ENCODE results near the gene CPN1.

CPN1 gene

GRCh38 chr10:100043796-100044195 is 37.9 kb downstream of the CPN1 start:
- no peaks in the 10 kb centered on the region for H3K79me2 ChIP-seq (ENCODE audit: insufficient read depth, low read length)
- H3K9me2 ChIP-seq (replicated peaks; ENCODE audit: low read depth, low read length): no peaks in the 10 kb centered on the region
- no peaks in the 10 kb centered on the region for H4K20me1 ChIP-seq (ENCODE audit: insufficient read depth, low read length, poor library complexity, severe bottlenecking)
- no peak overlapping the region for H2AFZ ChIP-seq (ENCODE audit: low read length)
- H3F3A ChIP-seq (ENCODE audit: low read depth): no peaks in the 10 kb centered on the region
- H3K4me1 ChIP-seq (ENCODE audit: insufficient read depth, low read length, poor library complexity, severe bottlenecking): no peaks in the 10 kb centered on the region
- no peak overlapping the region for H3K4me2 ChIP-seq (ENCODE audit: low read depth, low read length, poor library complexity, severe bottlenecking)
- H3K9me3 ChIP-seq (ENCODE audit: insufficient read depth, low read depth, low read length): no peaks in the 10 kb centered on the region
- no peak overlapping the region for H3K9ac ChIP-seq (ENCODE audit: low read depth, low read length, poor library complexity, severe bottlenecking)
- no peak overlapping the region for H3K4me3 ChIP-seq (ENCODE audit: low read length, poor library complexity, severe bottlenecking)
- no peaks in the 10 kb centered on the region for H3K36me3 ChIP-seq (ENCODE audit: insufficient read depth, low read length)
- H3K27me3 ChIP-seq (ENCODE audit: insufficient read depth, low read length, poor library complexity, severe bottlenecking): no peaks in the 10 kb centered on the region
- no peak; the same call in 1 of the 2 replicates for TF ChIP-seq CTCF (conservative IDR thresholded peaks at IDR 0.05; ENCODE audit: low read length)
- TF ChIP-seq EZH2phosphoT487 (IDR thresholded peaks at IDR 0.05; ENCODE audit: borderline replicate concordance): no peak

DNA sequence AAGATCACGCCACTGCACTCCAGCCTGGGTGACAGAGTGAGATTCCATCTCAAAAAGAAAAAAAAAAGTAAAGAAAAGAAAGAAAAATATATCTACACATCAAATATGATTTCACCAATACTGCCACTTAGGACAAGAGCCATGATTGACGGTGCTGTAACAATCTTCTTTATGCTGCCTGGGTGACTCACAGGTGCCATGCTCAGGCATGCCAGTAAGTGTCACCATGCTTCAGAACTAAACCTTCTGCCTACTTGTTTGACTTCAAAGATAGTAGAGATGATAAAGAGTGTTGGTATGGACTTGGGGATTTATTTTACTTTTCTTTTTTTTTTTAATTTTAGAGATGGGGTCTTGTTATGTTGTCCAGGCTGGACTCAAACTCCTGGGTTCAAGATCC is 38.3 kb downstream of the CPN1 start:
- H3K9me3 ChIP-seq (ENCODE audit: insufficient read depth, low read depth, low read length): no peaks in the 10 kb centered on the region
- H3K4me3 ChIP-seq (ENCODE audit: low read length, poor library complexity, severe bottlenecking): no peak overlapping the region
- H3K9me2 ChIP-seq (replicated peaks; ENCODE audit: low read depth, low read length): no peaks in the 10 kb centered on the region
- H3F3A ChIP-seq (ENCODE audit: low read depth): no peaks in the 10 kb centered on the region
- no peak overlapping the region for H3K4me2 ChIP-seq (ENCODE audit: low read depth, low read length, poor library complexity, severe bottlenecking)
- no peaks in the 10 kb centered on the region for H3K79me2 ChIP-seq (ENCODE audit: insufficient read depth, low read length)
- no peaks in the 10 kb centered on the region for H3K4me1 ChIP-seq (ENCODE audit: insufficient read depth, low read length, poor library complexity, severe bottlenecking)
- H3K27me3 ChIP-seq (ENCODE audit: insufficient read depth, low read length, poor library complexity, severe bottlenecking): no peaks in the 10 kb centered on the region
- no peak for TF ChIP-seq EZH2phosphoT487 (IDR thresholded peaks at IDR 0.05; ENCODE audit: borderline replicate concordance)
- TF ChIP-seq CTCF (conservative IDR thresholded peaks at IDR 0.05; ENCODE audit: low read length): peak; percentile 21
- no peaks in the 10 kb centered on the region for H4K20me1 ChIP-seq (ENCODE audit: insufficient read depth, low read length, poor library complexity, severe bottlenecking)
- H2AFZ ChIP-seq (ENCODE audit: low read length): no peak overlapping the region
- no peaks in the 10 kb centered on the region for H3K36me3 ChIP-seq (ENCODE audit: insufficient read depth, low read length)
- H3K9ac ChIP-seq (ENCODE audit: low read depth, low read length, poor library complexity, severe bottlenecking): no peak overlapping the region

GRCh38 chr10:100041306-100042002 is 40.2 kb downstream of the CPN1 start:
- Histone ChIP-seq H3K79me2 (ENCODE audit: insufficient read depth, low read length) (no peaks in the 10 kb centered on the region), H3K9ac (ENCODE audit: low read depth, low read length, poor library complexity, severe bottlenecking) (no peak overlapping the region), H3K27me3 (ENCODE audit: insufficient read depth, low read length, poor library complexity, severe bottlenecking) (no peaks in the 10 kb centered on the region), H4K20me1 (ENCODE audit: insufficient read depth, low read length, poor library complexity, severe bottlenecking) (no peaks in the 10 kb centered on the region), H2AFZ (ENCODE audit: low read length) (no peak overlapping the region), H3K9me2 (replicated peaks; ENCODE audit: low read depth, low read length) (no peaks in the 10 kb centered on the region), H3K4me2 (ENCODE audit: low read depth, low read length, poor library complexity, severe bottlenecking) (no peak overlapping the region), H3K4me3 (ENCODE audit: low read length, poor library complexity, severe bottlenecking) (no peak overlapping the region), H3K36me3 (ENCODE audit: insufficient read depth, low read length) (no peaks in the 10 kb centered on the region), H3K4me1 (ENCODE audit: insufficient read depth, low read length, poor library complexity, severe bottlenecking) (no peaks in the 10 kb centered on the region), H3F3A (ENCODE audit: low read depth) (no peaks in the 10 kb centered on the region), H3K9me3 (ENCODE audit: insufficient read depth, low read depth, low read length) (no peaks in the 10 kb centered on the region)
- TF ChIP-seq EZH2phosphoT487 (IDR thresholded peaks at IDR 0.05; ENCODE audit: borderline replicate concordance) (no peak), CTCF (conservative IDR thresholded peaks at IDR 0.05; ENCODE audit: low read length) (no peak)
